Measurements from ENCODE around the gene IGHMBP2.

IGHMBP2 gene

DNA sequence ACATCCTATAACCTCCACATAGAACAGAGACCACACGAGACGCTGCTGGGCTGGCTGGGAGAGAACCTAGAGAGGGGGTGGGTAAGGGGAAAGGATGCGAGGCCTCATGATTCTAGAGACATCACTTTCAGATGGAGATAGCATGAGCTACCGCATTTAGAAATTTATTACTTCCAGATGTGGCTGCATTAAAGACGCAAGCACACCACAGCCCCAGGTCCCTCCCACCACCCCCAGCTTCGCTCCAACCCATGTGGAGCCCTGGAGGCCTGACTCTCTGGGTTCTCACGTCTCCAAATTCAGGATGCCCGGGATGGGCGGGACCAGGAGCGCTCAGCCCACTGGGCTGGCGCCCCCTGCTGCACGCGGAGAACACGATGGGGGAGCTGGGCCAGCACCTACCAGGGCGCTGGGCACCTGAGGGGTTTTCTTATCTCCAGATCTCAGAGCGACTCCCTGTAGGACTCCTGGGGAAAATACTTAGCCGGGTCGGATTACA is 13.7 kb upstream of the IGHMBP2 start:
- Histone ChIP-seq H3K27me3 (ENCODE audit: control insufficient read depth in 5 of 5, insufficient read depth in 4 of 5, low read length in 5 of 5) (no peaks in the 10 kb centered on the region), H3K9me3 (ENCODE audit: control insufficient read depth in 5 of 5, low read length in 5 of 5) (no peaks in the 10 kb centered on the region), H3K9ac (ENCODE audit: low read length in 5 of 5) (no peak overlapping the region), H3K4me3 (ENCODE audit: low read depth in 1 of 5, low read length in 5 of 5) (no peak overlapping the region), H3K4me1 (ENCODE audit: control insufficient read depth in 5 of 5, insufficient read depth in 5 of 5, low read length in 5 of 5) (peaks cover 8 to 23% (median 21%) of the 10 kb centered on the region in 5 donors), H3K36me3 (ENCODE audit: control insufficient read depth in 5 of 5, insufficient read depth in 5 of 5, low read length in 5 of 5) (peaks cover 0 to 33% (median 25%) of the 10 kb centered on the region in 5 donors), H3K27ac (ENCODE audit: low read depth, low read length) (peak overlapping the region; percentile 76)

DNA sequence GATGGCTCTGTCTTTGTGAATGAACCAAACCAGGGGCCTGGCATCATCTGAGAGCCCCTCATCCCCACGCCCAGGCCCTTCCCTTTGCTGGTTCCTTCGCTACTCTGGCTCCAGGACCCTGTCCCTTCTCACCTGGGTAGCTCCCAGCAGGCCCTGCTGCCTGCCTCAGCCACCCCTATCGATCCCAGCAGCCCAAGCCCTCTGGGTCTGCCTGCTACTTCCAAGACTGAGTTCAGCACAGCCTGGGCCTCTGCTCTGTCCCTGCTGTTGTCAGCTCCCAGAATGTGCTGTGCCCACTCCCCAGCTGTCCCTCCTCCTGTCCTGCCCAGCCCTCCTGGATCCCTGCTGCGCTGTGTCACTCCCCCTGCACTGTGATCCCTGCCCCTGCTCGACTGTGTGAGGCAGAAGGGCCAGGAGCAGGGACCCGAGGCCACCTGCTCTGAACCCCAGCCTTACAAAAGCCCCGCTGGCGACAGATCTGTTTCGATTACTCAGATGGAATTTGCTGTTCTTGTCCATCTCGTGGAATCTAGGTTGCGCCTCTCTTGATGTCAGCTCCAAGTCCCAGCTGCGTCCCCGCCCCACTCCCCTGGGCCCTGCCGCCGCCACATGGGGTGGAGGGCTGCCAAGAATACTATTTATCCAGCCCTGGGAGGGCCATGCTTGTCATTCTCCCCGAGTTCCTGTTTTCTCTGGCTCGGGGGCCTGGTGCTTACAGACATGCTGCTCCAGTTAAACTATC is 13.0 kb upstream of the IGHMBP2 start:
- Histone ChIP-seq H3K4me3 (ENCODE audit: low read depth in 1 of 5, low read length in 5 of 5) (peak overlapping the region in 1 of 5 donors; percentile 18), H3K36me3 (ENCODE audit: control insufficient read depth in 5 of 5, insufficient read depth in 5 of 5, low read length in 5 of 5) (peaks cover 0 to 40% (median 27%) of the 10 kb centered on the region in 5 donors), H3K27ac (ENCODE audit: low read depth, low read length) (peak overlapping the region; percentile 76)

DNA sequence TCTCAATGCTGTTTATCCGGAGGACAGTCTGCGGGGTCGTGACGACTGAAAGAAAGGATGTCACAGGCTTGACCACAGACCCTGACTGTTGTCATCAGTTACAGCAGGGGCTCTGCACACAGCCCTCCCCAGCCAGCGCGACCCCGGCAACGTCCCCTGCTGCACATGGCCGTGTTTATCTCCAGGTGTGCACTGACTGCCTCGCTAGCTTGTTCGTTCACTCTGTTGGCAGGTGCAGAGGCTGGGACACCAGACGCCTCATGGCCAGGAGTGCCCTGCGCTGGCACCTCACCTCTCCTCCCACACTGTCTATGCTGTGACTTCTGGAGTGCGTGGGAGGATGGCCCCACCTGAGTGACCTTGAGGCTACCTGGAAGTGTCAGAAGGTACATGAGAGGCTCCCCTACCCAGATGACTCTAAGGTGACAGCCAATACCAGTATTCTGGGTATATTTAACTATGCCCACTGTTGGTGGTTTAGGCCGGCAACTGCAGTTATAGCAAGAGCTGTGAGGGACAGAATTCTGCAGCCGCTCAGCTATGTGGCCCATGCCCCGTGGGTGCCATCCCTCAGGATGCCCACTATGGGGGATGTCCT is 12.2 kb upstream of the IGHMBP2 start:
- Histone ChIP-seq H3K9me3 (ENCODE audit: control insufficient read depth in 5 of 5, low read length in 5 of 5) (no peaks in the 10 kb centered on the region), H3K36me3 (ENCODE audit: control insufficient read depth in 5 of 5, insufficient read depth in 5 of 5, low read length in 5 of 5) (peaks cover 0 to 47% (median 35%) of the 10 kb centered on the region in 5 donors), H3K4me3 (ENCODE audit: low read depth in 1 of 5, low read length in 5 of 5) (no peak overlapping the region), H3K27ac (ENCODE audit: low read depth, low read length) (peak overlapping the region; percentile 54), H3K9ac (ENCODE audit: low read length in 5 of 5) (peak overlapping the region in 2 of 5 donors; percentile 23 to 52), H3K27me3 (ENCODE audit: control insufficient read depth in 5 of 5, insufficient read depth in 4 of 5, low read length in 5 of 5) (no peaks in the 10 kb centered on the region), H3K4me1 (ENCODE audit: control insufficient read depth in 5 of 5, insufficient read depth in 5 of 5, low read length in 5 of 5) (peaks cover 8 to 23% (median 21%) of the 10 kb centered on the region in 5 donors)

More for the DNA sequence above, 13.0 kb upstream of the IGHMBP2 start:
- H3K4me1 ChIP-seq (ENCODE audit: control insufficient read depth in 5 of 5, insufficient read depth in 5 of 5, low read length in 5 of 5): peaks cover 8 to 23% (median 21%) of the 10 kb centered on the region in 5 donors
- H3K27me3 ChIP-seq (ENCODE audit: control insufficient read depth in 5 of 5, insufficient read depth in 4 of 5, low read length in 5 of 5): no peaks in the 10 kb centered on the region
- H3K9me3 ChIP-seq (ENCODE audit: control insufficient read depth in 5 of 5, low read length in 5 of 5): no peaks in the 10 kb centered on the region
- H3K9ac ChIP-seq (ENCODE audit: low read length in 5 of 5): peak overlapping the region in 2 of 5 donors; percentile 52 to 57

DNA sequence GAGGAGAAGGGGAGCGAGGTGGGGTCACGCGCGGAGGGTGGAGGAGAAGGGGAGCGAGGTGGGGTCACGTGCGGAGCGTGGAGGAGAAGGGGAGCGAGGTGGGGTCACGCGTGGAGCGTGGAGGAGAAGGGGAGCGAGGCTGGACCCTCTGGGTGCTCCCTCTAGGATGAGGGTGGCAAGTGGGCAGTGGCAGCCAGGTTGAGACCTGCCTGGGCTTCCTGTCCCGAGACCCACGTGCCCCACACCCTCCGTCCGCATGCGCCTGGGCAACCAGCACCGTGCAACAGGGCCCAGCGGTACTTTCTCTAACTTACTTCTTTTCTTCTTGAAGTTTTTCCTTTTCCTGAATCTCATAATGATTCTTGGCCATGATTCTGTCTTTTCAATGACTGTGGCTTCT is 11.1 kb upstream of the IGHMBP2 start:
- Histone ChIP-seq H3K4me3 (ENCODE audit: low read depth in 1 of 5, low read length in 5 of 5) (no peak overlapping the region), H3K4me1 (ENCODE audit: control insufficient read depth in 5 of 5, insufficient read depth in 5 of 5, low read length in 5 of 5) (peaks cover 8 to 23% (median 21%) of the 10 kb centered on the region in 5 donors), H3K9ac (ENCODE audit: low read length in 5 of 5) (no peak overlapping the region), H3K27ac (ENCODE audit: low read depth, low read length) (no peak overlapping the region), H3K36me3 (ENCODE audit: control insufficient read depth in 5 of 5, insufficient read depth in 5 of 5, low read length in 5 of 5) (peaks cover 0 to 59% (median 46%) of the 10 kb centered on the region in 5 donors), H3K9me3 (ENCODE audit: control insufficient read depth in 5 of 5, low read length in 5 of 5) (no peaks in the 10 kb centered on the region), H3K27me3 (ENCODE audit: control insufficient read depth in 5 of 5, insufficient read depth in 4 of 5, low read length in 5 of 5) (no peaks in the 10 kb centered on the region)

DNA sequence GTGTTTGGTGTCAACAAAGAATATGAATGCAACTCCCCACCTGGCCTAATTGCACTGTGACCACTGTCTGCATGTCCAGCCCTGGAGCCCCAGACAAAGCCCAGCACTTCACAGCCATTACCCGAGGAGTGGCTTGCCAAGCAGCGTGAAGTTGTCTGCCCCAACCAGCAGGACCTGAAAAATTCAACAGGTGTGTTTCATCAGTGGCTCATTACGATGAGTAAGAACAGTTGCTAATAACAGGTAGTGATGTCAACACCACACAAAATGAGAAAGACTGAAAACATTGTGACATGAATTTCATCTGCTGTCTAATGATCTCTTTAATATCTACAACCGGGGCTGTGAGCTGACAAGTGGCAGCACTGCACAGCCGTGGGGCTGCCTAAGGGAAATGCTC is 10.4 kb upstream of the IGHMBP2 start:
- H3K4me1 ChIP-seq (ENCODE audit: control insufficient read depth in 5 of 5, insufficient read depth in 5 of 5, low read length in 5 of 5): peaks cover 8 to 30% (median 24%) of the 10 kb centered on the region in 5 donors

DNA sequence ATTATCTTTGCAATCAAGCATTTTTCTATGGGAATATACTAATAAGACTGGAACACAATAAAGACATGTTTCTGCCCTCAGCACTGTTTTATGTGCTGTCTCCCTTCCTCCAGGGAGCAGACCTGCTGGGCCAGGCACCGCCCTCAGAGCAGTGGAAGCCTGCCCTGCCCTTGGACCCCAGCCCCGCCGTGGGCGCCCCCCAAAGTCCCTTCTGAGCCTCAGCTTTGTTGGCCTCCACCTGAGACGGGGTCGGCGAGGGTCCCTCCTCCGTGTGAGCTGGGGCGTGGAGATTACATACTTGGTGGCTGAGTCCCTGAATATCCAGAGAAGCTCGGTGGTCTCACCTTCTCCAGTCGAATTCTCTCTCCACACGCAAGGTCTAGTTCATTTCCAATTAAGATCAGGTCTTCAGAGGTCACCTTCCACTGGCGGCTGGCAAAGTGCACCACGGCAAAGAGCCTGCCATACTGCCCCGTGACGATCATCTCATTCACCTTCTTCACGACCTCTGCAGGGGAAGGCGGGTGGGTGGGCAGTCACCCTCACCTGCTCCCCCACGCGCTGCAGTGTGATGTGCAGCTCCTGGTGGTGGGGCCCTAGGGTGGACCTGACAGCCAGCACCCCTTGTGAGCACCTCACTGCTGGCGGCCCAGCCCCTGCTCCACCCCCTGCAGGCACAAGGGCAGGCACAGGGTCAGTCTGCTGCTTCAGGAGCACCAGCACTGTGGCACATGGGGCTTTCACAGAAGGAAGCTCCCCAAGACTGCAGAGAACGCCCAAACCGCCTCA is 7.3 kb upstream of the IGHMBP2 start:
- no peaks in the 10 kb centered on the region for H3K9me3 ChIP-seq (ENCODE audit: control insufficient read depth in 5 of 5, low read length in 5 of 5)
- no peak overlapping the region for H3K27ac ChIP-seq (ENCODE audit: low read depth, low read length)
- H3K27me3 ChIP-seq (ENCODE audit: control insufficient read depth in 5 of 5, insufficient read depth in 4 of 5, low read length in 5 of 5): no peaks in the 10 kb centered on the region
- peaks cover 5 to 16% (median 12%) of the 10 kb centered on the region in 5 donors for H3K4me1 ChIP-seq (ENCODE audit: control insufficient read depth in 5 of 5, insufficient read depth in 5 of 5, low read length in 5 of 5)
- H3K4me3 ChIP-seq (ENCODE audit: low read depth in 1 of 5, low read length in 5 of 5): no peak overlapping the region
- H3K36me3 ChIP-seq (ENCODE audit: control insufficient read depth in 5 of 5, insufficient read depth in 5 of 5, low read length in 5 of 5): peaks cover 0 to 84% (median 69%) of the 10 kb centered on the region in 5 donors
- no peak overlapping the region for H3K9ac ChIP-seq (ENCODE audit: low read length in 5 of 5)

More for the DNA sequence above, 10.4 kb upstream of the IGHMBP2 start:
- Histone ChIP-seq H3K27me3 (ENCODE audit: control insufficient read depth in 5 of 5, insufficient read depth in 4 of 5, low read length in 5 of 5) (no peaks in the 10 kb centered on the region), H3K9ac (ENCODE audit: low read length in 5 of 5) (no peak overlapping the region), H3K4me3 (ENCODE audit: low read depth in 1 of 5, low read length in 5 of 5) (no peak overlapping the region), H3K27ac (ENCODE audit: low read depth, low read length) (no peak overlapping the region), H3K9me3 (ENCODE audit: control insufficient read depth in 5 of 5, low read length in 5 of 5) (no peaks in the 10 kb centered on the region), H3K36me3 (ENCODE audit: control insufficient read depth in 5 of 5, insufficient read depth in 5 of 5, low read length in 5 of 5) (peaks cover 0 to 66% (median 53%) of the 10 kb centered on the region in 5 donors)

DNA sequence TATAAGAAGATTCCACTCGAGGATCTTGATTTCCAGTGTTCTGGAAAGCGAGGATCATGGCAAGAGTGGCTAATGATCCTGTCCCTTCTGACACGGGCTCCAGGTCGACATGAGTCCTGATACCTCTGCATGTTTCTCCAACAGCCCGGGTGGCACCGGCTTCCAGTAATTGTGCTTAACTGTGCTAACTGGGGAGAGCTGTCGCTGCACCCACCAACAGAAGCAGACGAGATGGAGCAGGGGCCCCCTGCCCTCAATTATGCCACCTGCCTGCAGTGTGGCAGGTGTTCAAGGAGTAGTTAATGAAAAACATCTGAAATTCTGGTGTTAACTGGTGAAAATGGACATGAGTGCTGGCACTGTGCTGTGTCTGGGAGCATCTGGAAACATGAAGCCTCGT is 6.2 kb upstream of the IGHMBP2 start:
- Histone ChIP-seq H3K9me3 (ENCODE audit: control insufficient read depth in 5 of 5, low read length in 5 of 5) (no peaks in the 10 kb centered on the region), H3K4me1 (ENCODE audit: control insufficient read depth in 5 of 5, insufficient read depth in 5 of 5, low read length in 5 of 5) (peaks cover 0 to 12% (median 9%) of the 10 kb centered on the region in 5 donors), H3K9ac (ENCODE audit: low read length in 5 of 5) (no peak overlapping the region), H3K36me3 (ENCODE audit: control insufficient read depth in 5 of 5, insufficient read depth in 5 of 5, low read length in 5 of 5) (peaks cover 0 to 78% (median 63%) of the 10 kb centered on the region in 5 donors), H3K27me3 (ENCODE audit: control insufficient read depth in 5 of 5, insufficient read depth in 4 of 5, low read length in 5 of 5) (no peaks in the 10 kb centered on the region), H3K4me3 (ENCODE audit: low read depth in 1 of 5, low read length in 5 of 5) (no peak overlapping the region), H3K27ac (ENCODE audit: low read depth, low read length) (no peak overlapping the region)

DNA sequence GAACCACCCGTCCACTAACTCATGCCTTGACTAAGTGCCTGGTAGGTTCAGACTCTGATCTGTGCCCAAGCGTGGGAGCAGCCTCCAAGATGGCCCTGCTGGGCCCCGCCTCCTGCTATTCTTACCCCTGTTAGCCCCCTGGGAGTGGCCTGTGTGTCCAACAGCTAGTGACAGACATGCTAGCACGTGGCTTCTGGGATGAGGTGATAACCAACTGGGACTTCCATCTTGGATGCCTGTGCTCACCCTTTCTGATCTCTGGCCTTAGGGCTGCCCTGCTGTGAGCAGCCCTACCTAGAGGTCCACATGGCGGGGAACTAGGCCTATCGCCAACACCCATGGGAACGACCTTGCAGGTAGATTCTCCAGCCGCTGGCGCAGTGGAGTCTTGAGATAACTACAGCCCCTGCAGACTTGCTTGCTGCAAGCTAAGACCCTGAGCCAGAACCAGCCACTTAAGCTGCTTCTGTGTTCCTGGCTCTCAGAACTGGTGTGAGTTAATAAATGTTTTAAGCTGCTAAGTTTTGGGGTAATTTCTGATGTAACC is 2.8 kb upstream of the IGHMBP2 start:
- no peak overlapping the region for H3K4me3 ChIP-seq (ENCODE audit: low read depth in 1 of 5, low read length in 5 of 5)
- peaks cover 0 to 44% (median 35%) of the 10 kb centered on the region in 5 donors for H3K36me3 ChIP-seq (ENCODE audit: control insufficient read depth in 5 of 5, insufficient read depth in 5 of 5, low read length in 5 of 5)
- no peaks in the 10 kb centered on the region for H3K27me3 ChIP-seq (ENCODE audit: control insufficient read depth in 5 of 5, insufficient read depth in 4 of 5, low read length in 5 of 5)
- no peaks in the 10 kb centered on the region for H3K9me3 ChIP-seq (ENCODE audit: control insufficient read depth in 5 of 5, low read length in 5 of 5)
- H3K27ac ChIP-seq (ENCODE audit: low read depth, low read length): no peak overlapping the region
- H3K9ac ChIP-seq (ENCODE audit: low read length in 5 of 5): no peak overlapping the region
- H3K4me1 ChIP-seq (ENCODE audit: control insufficient read depth in 5 of 5, insufficient read depth in 5 of 5, low read length in 5 of 5): peaks cover 7 to 40% (median 37%) of the 10 kb centered on the region in 5 donors

DNA sequence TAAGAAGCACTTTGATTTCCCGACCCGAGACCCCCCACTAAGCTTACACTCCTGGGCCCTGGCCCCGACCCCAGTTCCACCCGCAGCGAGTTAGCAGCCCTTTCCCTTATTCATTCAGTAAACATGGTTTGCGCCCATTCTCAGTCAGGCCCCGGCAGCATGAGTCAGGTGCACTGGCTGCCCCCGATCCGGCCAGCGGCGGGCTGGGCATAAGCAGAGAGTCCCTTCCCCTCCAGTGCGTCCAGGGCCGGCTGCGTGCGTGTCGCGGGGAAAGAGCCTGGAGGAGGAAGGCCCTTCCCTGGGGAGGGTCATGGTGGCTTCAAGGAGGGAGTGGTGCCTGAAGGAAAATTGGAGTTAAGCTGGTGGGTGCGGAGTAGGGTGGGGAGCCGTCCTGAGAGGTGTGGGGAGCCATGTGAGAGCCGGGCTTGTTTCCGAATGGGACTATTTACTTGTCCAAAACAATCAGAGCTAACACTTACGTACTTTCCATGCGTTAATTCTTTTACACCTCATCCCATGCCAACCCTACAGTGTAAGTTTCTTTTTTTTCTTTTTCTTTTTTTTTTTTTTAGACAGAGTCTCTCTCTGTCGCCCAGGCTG is 657 bp downstream of the IGHMBP2 start:
- H3K27ac ChIP-seq (ENCODE audit: low read depth, low read length): peak overlapping the region; percentile 80
- no peaks in the 10 kb centered on the region for H3K27me3 ChIP-seq (ENCODE audit: control insufficient read depth in 5 of 5, insufficient read depth in 4 of 5, low read length in 5 of 5)
- H3K9ac ChIP-seq (ENCODE audit: low read length in 5 of 5): peak overlapping the region; percentile 75 to 98 (median 95)
- H3K4me1 ChIP-seq (ENCODE audit: control insufficient read depth in 5 of 5, insufficient read depth in 5 of 5, low read length in 5 of 5): peaks cover 7 to 33% (median 31%) of the 10 kb centered on the region in 5 donors
- H3K9me3 ChIP-seq (ENCODE audit: control insufficient read depth in 5 of 5, low read length in 5 of 5): no peaks in the 10 kb centered on the region
- H3K36me3 ChIP-seq (ENCODE audit: control insufficient read depth in 5 of 5, insufficient read depth in 5 of 5, low read length in 5 of 5): peaks cover 0 to 37% (median 21%) of the 10 kb centered on the region in 5 donors
- H3K4me3 ChIP-seq (ENCODE audit: low read depth in 1 of 5, low read length in 5 of 5): peak overlapping the region; percentile 83 to 100 (median 99)
